HL-60 (cell line): ENCODE results near the gene ERGIC1.

Experiments
- CTCF ChIP-seq: IDR thresholded peaks from one replicate; pipeline ENCODE4 v1.5.1; 2011; ENCODE audit warnings: low read length, control low read depth, inconsistent platforms; ENCODE audit not compliant: insufficient read depth
- GABPA ChIP-seq: IDR thresholded peaks from 2 replicates; pipeline ENCODE4 v1.6.1; 2012; ENCODE audit warnings: low read depth
- REST ChIP-seq: IDR thresholded peaks from 2 replicates; pipeline ENCODE4 v1.6.1; 2012; ENCODE audit warnings: low read depth; ENCODE audit not compliant: insufficient replicate concordance

GRCh38 chr5:172907657-172908056 lies 73.6 kb downstream of the ERGIC1 start:
- TF ChIP-seq CTCF: no peak
- TF ChIP-seq GABPA: no peak
- no peak for TF ChIP-seq REST
